ENCODE results near the gene ZKSCAN8. TPM values are rescaled to one million over a fixed set of nuclear protein-coding genes. Genes with fewer than 3 reads are reported as not detected.

ZKSCAN8 gene
- total and polyA plus RNA-seq, 8 donors: 2.4 to 12.0 (median 7.7) TPM

DNA sequence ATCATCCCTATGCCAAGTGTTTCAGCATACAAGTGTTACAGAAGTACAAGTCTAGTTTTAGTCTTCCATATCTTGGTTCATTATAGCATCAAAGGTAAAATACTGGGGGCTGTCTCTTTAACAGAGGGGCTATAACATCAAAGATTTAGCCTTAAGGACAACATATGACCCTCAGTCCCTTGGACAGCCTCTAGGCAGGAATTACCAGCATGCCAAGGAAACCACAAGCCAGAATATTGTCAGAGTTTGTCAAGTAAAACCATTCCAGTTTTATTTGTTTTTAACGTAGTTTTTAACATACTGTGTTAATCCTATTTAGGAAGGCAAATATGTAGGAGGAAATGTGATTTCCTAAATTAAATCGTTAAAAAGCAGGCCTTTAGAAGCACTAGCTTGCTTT is 18.6 kb downstream of the ZKSCAN8 start:
- H3K27me3 ChIP-seq: no peaks in the 10 kb centered on the region
- TF ChIP-seq CTCF (IDR thresholded peaks at IDR 0.05): no peak
- DNase-seq (no peak), FAIRE-seq (no peak), ATAC-seq (no peak)
- intact Hi-C loops (cut with DNase I): no loop called here
- peaks cover 0 to 5% (median 3%) of the 10 kb centered on the region in 3 donors for H3K4me1 ChIP-seq
- no peaks in the 10 kb centered on the region for H3K9me3 ChIP-seq
- peaks cover 0 to 13% (median 0%) of the 10 kb centered on the region in 3 donors for H3K36me3 ChIP-seq
- 75 to 82% methylated on average over 2 of the region's 2 CpGs for WGBS, 2 donors
- H3K27ac ChIP-seq: no peak overlapping the region
- no peak overlapping the region for H3K4me3 ChIP-seq

GRCh38 chr6:28161410-28162079 is 19.9 kb downstream of the ZKSCAN8 start:
- Histone ChIP-seq H3K27ac (no peak overlapping the region), H3K4me3 (peak overlapping the region; percentile 33 to 51 (median 40)), H3K9me3 (no peaks in the 10 kb centered on the region), H3K36me3 (peaks cover 0 to 3% (median 0%) of the 10 kb centered on the region in 3 donors), H3K4me1 (peaks cover 0 to 5% (median 3%) of the 10 kb centered on the region in 3 donors), H3K27me3 (no peaks in the 10 kb centered on the region)
- FAIRE-seq: no peak
- peak; percentile 96 to 99 (median 98) for ATAC-seq
- intact Hi-C loops (cut with DNase I): no loop called here
- no peak for TF ChIP-seq CTCF (IDR thresholded peaks at IDR 0.05)
- WGBS, 2 donors: 10 to 12% methylated on average over 28 to 32 of the region's 32 CpGs
- DNase-seq: peak; percentile 72 to 90 (median 81)

GRCh38 chr6:28165563-28165962 is 23.9 kb downstream of the ZKSCAN8 start:
- FAIRE-seq (no peak), ATAC-seq (no peak), DNase-seq (no peak)
- 65 to 88% methylated on average over 1 of the region's 1 CpG for WGBS, 2 donors
- intact Hi-C loops (cut with DNase I): no loop called here
- Histone ChIP-seq H3K9me3 (no peaks in the 10 kb centered on the region), H3K27ac (no peak overlapping the region), H3K27me3 (no peaks in the 10 kb centered on the region), H3K4me3 (no peak overlapping the region), H3K36me3 (no peaks in the 10 kb centered on the region), H3K4me1 (peaks cover 0 to 5% (median 3%) of the 10 kb centered on the region in 3 donors)
- TF ChIP-seq CTCF (IDR thresholded peaks at IDR 0.05): no peak

GRCh38 chr6:28167068-28167467 is 25.4 kb downstream of the ZKSCAN8 start:
- H3K36me3 ChIP-seq: no peaks in the 10 kb centered on the region
- no peak overlapping the region for H3K27ac ChIP-seq
- H3K4me3 ChIP-seq: no peak overlapping the region
- no peaks in the 10 kb centered on the region for H3K27me3 ChIP-seq
- WGBS, 2 donors: 67 to 78% methylated on average over 4 of the region's 4 CpGs
- no peak for ATAC-seq
- no peak for TF ChIP-seq CTCF (IDR thresholded peaks at IDR 0.05)
- no peak for DNase-seq
- peaks cover 0 to under 1% (median 0%) of the 10 kb centered on the region in 3 donors for H3K4me1 ChIP-seq
- intact Hi-C loops (cut with DNase I): no loop called here
- no peaks in the 10 kb centered on the region for H3K9me3 ChIP-seq
- no peak for FAIRE-seq

GRCh38 chr6:28167926-28168325 is 26.2 kb downstream of the ZKSCAN8 start:
- FAIRE-seq: no peak
- no peaks in the 10 kb centered on the region for H3K36me3 ChIP-seq
- WGBS, 2 donors: 44 to 82% methylated on average over 1 of the region's 1 CpG

More at GRCh38 chr6:28167926-28168325, 26.2 kb downstream of the ZKSCAN8 start:
- intact Hi-C loops (cut with DNase I): no loop called here
- Histone ChIP-seq H3K27me3 (no peaks in the 10 kb centered on the region), H3K4me3 (no peak overlapping the region), H3K4me1 (no peaks in the 10 kb centered on the region), H3K27ac (no peak overlapping the region), H3K9me3 (no peaks in the 10 kb centered on the region)
- TF ChIP-seq CTCF (IDR thresholded peaks at IDR 0.05): no peak
- DNase-seq (no peak), ATAC-seq (no peak)

All from pancreas (tissue), 10 donors.